ENCODE measurements around the gene ACOD1. TPM values are rescaled to one million over a fixed set of nuclear protein-coding genes. Genes with fewer than 3 reads are reported as not detected.
"Not testable (repeated sequence)": the region's sequence is repeated elsewhere in the genome, so short reads cannot be mapped to it uniquely, and the experiment has no call there.

The ACOD1 gene
- not detected for polyA plus RNA-seq (2013, experiment 1 of 2)
- polyA plus RNA-seq (2013, experiment 2 of 2): not detected

- no peaks in the 10 kb centered on the region for H3K4me1 ChIP-seq (ENCODE audit: insufficient read depth, low read length)
- H3K4me3 ChIP-seq (ENCODE audit: low read length): no peak within 1 kb of the TSS
- H3K9ac ChIP-seq (ENCODE audit: low read depth, low read length): no peak within 1 kb of the TSS
- H3K27ac ChIP-seq (ENCODE audit: low read depth, low read length): no peak within 1 kb of the TSS
- no peaks in the 10 kb centered on the region for H3K9me3 ChIP-seq (ENCODE audit: insufficient read depth, low read depth, low read length)
- no peaks in the 10 kb centered on the region for H3K36me3 ChIP-seq (ENCODE audit: insufficient read depth, low read length)
- WGBS: 86% methylated on average over 1 of the region's 2 CpGs
- no peaks in the 10 kb centered on the region for H3K27me3 ChIP-seq (ENCODE audit: insufficient read depth, low read length)
These were observed at the start of gene ACOD1 for GRCh38 chr13:76948149-76948548. Gene ACOD1 (plus strand): TSS chr13:76948511. CDS start chr13:76948559, 48 bp downstream.

- not testable (repeated sequence) for H3K9ac ChIP-seq (ENCODE audit: low read depth, low read length); H3K27me3 ChIP-seq (ENCODE audit: insufficient read depth, low read length); H3K36me3 ChIP-seq (ENCODE audit: insufficient read depth, low read length); H3K4me3 ChIP-seq (ENCODE audit: low read length); H3K27ac ChIP-seq (ENCODE audit: low read depth, low read length); H3K4me1 ChIP-seq (ENCODE audit: insufficient read depth, low read length)
- H3K9me3 ChIP-seq (ENCODE audit: insufficient read depth, low read depth, low read length): peaks cover 13% of the 10 kb centered on the region; the same call in 1 of the 2 replicates
- WGBS: 95% methylated on average over 4 of the region's 4 CpGs
These were observed 49.2 kb upstream of the ACOD1 start for GRCh38 chr13:76899066-76899465.

GRCh38 chr13:76903544-76904162 lies 44.7 kb upstream of the ACOD1 start:
- peaks cover 11% of the 10 kb centered on the region; the same call in 1 of the 2 replicates for H3K9me3 ChIP-seq (ENCODE audit: insufficient read depth, low read depth, low read length)
- H3K36me3 ChIP-seq (ENCODE audit: insufficient read depth, low read length): no peaks in the 10 kb centered on the region
- WGBS: 14% methylated on average over 2 of the region's 3 CpGs
- H3K9ac ChIP-seq (ENCODE audit: low read depth, low read length): no peak overlapping the region
- H3K27me3 ChIP-seq (ENCODE audit: insufficient read depth, low read length): no peaks in the 10 kb centered on the region
- H3K4me3 ChIP-seq (ENCODE audit: low read length): no peak overlapping the region
- no peaks in the 10 kb centered on the region for H3K4me1 ChIP-seq (ENCODE audit: insufficient read depth, low read length)
- H3K27ac ChIP-seq (ENCODE audit: low read depth, low read length): no peak overlapping the region

GRCh38 chr13:76904507-76904906 lies 43.8 kb upstream of the ACOD1 start:
- 96% methylated on average over 2 of the region's 2 CpGs for WGBS
- Histone ChIP-seq H3K27me3 (ENCODE audit: insufficient read depth, low read length) (no peaks in the 10 kb centered on the region), H3K4me3 (ENCODE audit: low read length) (no peak overlapping the region), H3K4me1 (ENCODE audit: insufficient read depth, low read length) (no peaks in the 10 kb centered on the region), H3K9me3 (ENCODE audit: insufficient read depth, low read depth, low read length) (0 out of 2 replicates have a peak, but pooled peaks cover 3% of the 10 kb centered on the region), H3K27ac (ENCODE audit: low read depth, low read length) (no peak overlapping the region), H3K9ac (ENCODE audit: low read depth, low read length) (no peak overlapping the region), H3K36me3 (ENCODE audit: insufficient read depth, low read length) (no peaks in the 10 kb centered on the region)

GRCh38 chr13:76912476-76912875 lies 35.8 kb upstream of the ACOD1 start:
- Histone ChIP-seq H3K27me3 (ENCODE audit: insufficient read depth, low read length) (no peaks in the 10 kb centered on the region), H3K9me3 (ENCODE audit: insufficient read depth, low read depth, low read length) (no peaks in the 10 kb centered on the region), H3K4me3 (ENCODE audit: low read length) (no peak overlapping the region), H3K27ac (ENCODE audit: low read depth, low read length) (no peak overlapping the region), H3K36me3 (ENCODE audit: insufficient read depth, low read length) (no peaks in the 10 kb centered on the region), H3K4me1 (ENCODE audit: insufficient read depth, low read length) (no peaks in the 10 kb centered on the region), H3K9ac (ENCODE audit: low read depth, low read length) (no peak overlapping the region)
- WGBS: 93% methylated on average over 3 of the region's 3 CpGs

- Histone ChIP-seq H3K27ac (ENCODE audit: low read depth, low read length) (no peak overlapping the region), H3K27me3 (ENCODE audit: insufficient read depth, low read length) (no peaks in the 10 kb centered on the region), H3K9me3 (ENCODE audit: insufficient read depth, low read depth, low read length) (no peaks in the 10 kb centered on the region), H3K4me1 (ENCODE audit: insufficient read depth, low read length) (no peaks in the 10 kb centered on the region), H3K9ac (ENCODE audit: low read depth, low read length) (no peak overlapping the region), H3K36me3 (ENCODE audit: insufficient read depth, low read length) (no peaks in the 10 kb centered on the region), H3K4me3 (ENCODE audit: low read length) (no peak overlapping the region)
- 100% methylated on average over 3 of the region's 4 CpGs for WGBS
These were observed 34.4 kb upstream of the ACOD1 start for GRCh38 chr13:76913898-76914297.

GRCh38 chr13:76917095-76917494 lies 31.2 kb upstream of the ACOD1 start:
- H3K27ac ChIP-seq (ENCODE audit: low read depth, low read length): no peak overlapping the region
- H3K9me3 ChIP-seq (ENCODE audit: insufficient read depth, low read depth, low read length): no peaks in the 10 kb centered on the region
- whole genome bisulfite sequencing: no CpG with 5 or more reads among the region's 1 CpG
- H3K9ac ChIP-seq (ENCODE audit: low read depth, low read length): no peak overlapping the region
- no peaks in the 10 kb centered on the region for H3K27me3 ChIP-seq (ENCODE audit: insufficient read depth, low read length)
- H3K4me3 ChIP-seq (ENCODE audit: low read length): no peak overlapping the region
- H3K36me3 ChIP-seq (ENCODE audit: insufficient read depth, low read length): no peaks in the 10 kb centered on the region
- H3K4me1 ChIP-seq (ENCODE audit: insufficient read depth, low read length): no peaks in the 10 kb centered on the region

GRCh38 chr13:76917755-76918481 lies 30.4 kb upstream of the ACOD1 start:
- not testable (repeated sequence) for H3K36me3 ChIP-seq (ENCODE audit: insufficient read depth, low read length)

GRCh38 chr13:76921516-76921915 lies 26.8 kb upstream of the ACOD1 start:
- no peak overlapping the region for H3K4me3 ChIP-seq (ENCODE audit: low read length)
- H3K27me3 ChIP-seq (ENCODE audit: insufficient read depth, low read length): no peaks in the 10 kb centered on the region
- no peaks in the 10 kb centered on the region for H3K36me3 ChIP-seq (ENCODE audit: insufficient read depth, low read length)
- H3K9ac ChIP-seq (ENCODE audit: low read depth, low read length): no peak overlapping the region
- WGBS: 100% methylated on average over 1 of the region's 1 CpG
- H3K9me3 ChIP-seq (ENCODE audit: insufficient read depth, low read depth, low read length): no peaks in the 10 kb centered on the region
- H3K4me1 ChIP-seq (ENCODE audit: insufficient read depth, low read length): no peaks in the 10 kb centered on the region
- H3K27ac ChIP-seq (ENCODE audit: low read depth, low read length): no peak overlapping the region

More at GRCh38 chr13:76917755-76918481, 30.4 kb upstream of the ACOD1 start:
- not testable (repeated sequence) for H3K4me3 ChIP-seq (ENCODE audit: low read length); H3K27me3 ChIP-seq (ENCODE audit: insufficient read depth, low read length); H3K4me1 ChIP-seq (ENCODE audit: insufficient read depth, low read length); H3K27ac ChIP-seq (ENCODE audit: low read depth, low read length); H3K9me3 ChIP-seq (ENCODE audit: insufficient read depth, low read depth, low read length); H3K9ac ChIP-seq (ENCODE audit: low read depth, low read length)
- 87% methylated on average over 12 of the region's 12 CpGs for WGBS

GRCh38 chr13:76925115-76925514 lies 23.2 kb upstream of the ACOD1 start:
- no peak overlapping the region for H3K4me3 ChIP-seq (ENCODE audit: low read length)
- H3K9ac ChIP-seq (ENCODE audit: low read depth, low read length): no peak overlapping the region
- no peaks in the 10 kb centered on the region for H3K36me3 ChIP-seq (ENCODE audit: insufficient read depth, low read length)
- no peaks in the 10 kb centered on the region for H3K9me3 ChIP-seq (ENCODE audit: insufficient read depth, low read depth, low read length)
- no peak overlapping the region for H3K27ac ChIP-seq (ENCODE audit: low read depth, low read length)
- no peaks in the 10 kb centered on the region for H3K4me1 ChIP-seq (ENCODE audit: insufficient read depth, low read length)
- no peaks in the 10 kb centered on the region for H3K27me3 ChIP-seq (ENCODE audit: insufficient read depth, low read length)
- 90% methylated on average over 1 of the region's 1 CpG for WGBS

GRCh38 chr13:76927955-76928354 lies 20.4 kb upstream of the ACOD1 start:
- H3K9ac ChIP-seq (ENCODE audit: low read depth, low read length): no peak overlapping the region
- H3K4me1 ChIP-seq (ENCODE audit: insufficient read depth, low read length): no peaks in the 10 kb centered on the region
- H3K27ac ChIP-seq (ENCODE audit: low read depth, low read length): no peak overlapping the region
- no peak overlapping the region for H3K4me3 ChIP-seq (ENCODE audit: low read length)
- H3K9me3 ChIP-seq (ENCODE audit: insufficient read depth, low read depth, low read length): no peaks in the 10 kb centered on the region
- 93% methylated on average over 5 of the region's 5 CpGs for WGBS
- no peaks in the 10 kb centered on the region for H3K36me3 ChIP-seq (ENCODE audit: insufficient read depth, low read length)
- no peaks in the 10 kb centered on the region for H3K27me3 ChIP-seq (ENCODE audit: insufficient read depth, low read length)

All from HUES64 (cell line).